ENCODE data around the gene IRAK1BP1. TPM values are rescaled to one million over a fixed set of nuclear protein-coding genes. Genes with fewer than 3 reads are reported as not detected.

Gene IRAK1BP1
- polyA plus RNA-seq, 3 donors: 0.04 to 0.08 (median 0.04) TPM

GRCh38 chr6:78829407-78829806 is 37.9 kb upstream of the IRAK1BP1 start:
- WGBS (ENCODE audit: insufficient coverage): 80% methylated on average over 1 of the region's 3 CpGs
- no peaks in the 10 kb centered on the region for H4K20me1 ChIP-seq (ENCODE audit: insufficient read depth, low read length)
- intact Hi-C loops (cut with micrococcal nuclease): no loop called here
- Mint-ChIP-seq H3K4me1 (no peaks in the 10 kb centered on the region), H3K4me3 (no peak overlapping the region), H3K36me3 (no peaks in the 10 kb centered on the region), H3K27ac (no peak overlapping the region), H3K9me3 (peaks cover 0 to 2% (median 0%) of the 10 kb centered on the region in 7 donors), H3K27me3 (ENCODE audit: low read depth in 3 of 3) (peaks cover 0 to 2% (median 1%) of the 10 kb centered on the region in 3 donors)
- no peak overlapping the region for H3K9ac ChIP-seq (ENCODE audit: insufficient read depth, low read length, poor library complexity, severe bottlenecking)
- H3K27ac ChIP-seq (ENCODE audit: low read depth in 1 of 2, low read length in 2 of 2): no peak overlapping the region
- H3K9me3 ChIP-seq (replicated peaks in 1 of 2; ENCODE audit: control insufficient read depth in 1 of 2, insufficient read depth in 1 of 2, low read length in 2 of 2): no peaks in the 10 kb centered on the region
- no peaks in the 10 kb centered on the region for H3K79me2 ChIP-seq (ENCODE audit: insufficient read depth, low read length)
- no peaks in the 10 kb centered on the region for H3K36me3 ChIP-seq (replicated peaks in 1 of 2; ENCODE audit: control insufficient read depth in 1 of 2, insufficient read depth in 2 of 2, low read length in 2 of 2)
- H3K4me1 ChIP-seq (ENCODE audit: control insufficient read depth in 1 of 2, insufficient read depth in 2 of 2, low read length in 2 of 2): no peaks in the 10 kb centered on the region
- no peak overlapping the region for H3K4me2 ChIP-seq (replicated peaks; ENCODE audit: extremely low read depth, low read length, poor library complexity, severe bottlenecking)
- DNase-seq: no peak
- no peak overlapping the region for H2AFZ ChIP-seq (ENCODE audit: insufficient read depth, low read depth, low read length, poor library complexity, severe bottlenecking)
- no peaks in the 10 kb centered on the region for H3K27me3 ChIP-seq (ENCODE audit: control insufficient read depth in 2 of 2, insufficient read depth in 2 of 2, low read length in 2 of 2)
- H3K4me3 ChIP-seq (replicated peaks in 1 of 3; ENCODE audit: low read depth in 2 of 3, low read length in 3 of 3): no peak overlapping the region
- no peak for TF ChIP-seq CTCF (IDR thresholded peaks at IDR 0.05)

GRCh38 chr6:78830805-78831204 is 36.5 kb upstream of the IRAK1BP1 start:
- Mint-ChIP-seq H3K27me3 (ENCODE audit: low read depth in 3 of 3) (peaks cover 0 to 2% (median 2%) of the 10 kb centered on the region in 3 donors), H3K27ac (no peak overlapping the region)

More at GRCh38 chr6:78830805-78831204, 36.5 kb upstream of the IRAK1BP1 start:
- Histone ChIP-seq H2AFZ (ENCODE audit: insufficient read depth, low read depth, low read length, poor library complexity, severe bottlenecking) (no peak overlapping the region), H3K9ac (ENCODE audit: insufficient read depth, low read length, poor library complexity, severe bottlenecking) (no peak overlapping the region), H3K27me3 (ENCODE audit: control insufficient read depth in 2 of 2, insufficient read depth in 2 of 2, low read length in 2 of 2) (no peaks in the 10 kb centered on the region), H4K20me1 (ENCODE audit: insufficient read depth, low read length) (no peaks in the 10 kb centered on the region), H3K4me2 (replicated peaks; ENCODE audit: extremely low read depth, low read length, poor library complexity, severe bottlenecking) (no peak overlapping the region), H3K9me3 (replicated peaks in 1 of 2; ENCODE audit: control insufficient read depth in 1 of 2, insufficient read depth in 1 of 2, low read length in 2 of 2) (no peaks in the 10 kb centered on the region), H3K4me3 (replicated peaks in 1 of 3; ENCODE audit: low read depth in 2 of 3, low read length in 3 of 3) (no peak overlapping the region), H3K4me1 (ENCODE audit: control insufficient read depth in 1 of 2, insufficient read depth in 2 of 2, low read length in 2 of 2) (no peaks in the 10 kb centered on the region), H3K36me3 (replicated peaks in 1 of 2; ENCODE audit: control insufficient read depth in 1 of 2, insufficient read depth in 2 of 2, low read length in 2 of 2) (no peaks in the 10 kb centered on the region), H3K79me2 (ENCODE audit: insufficient read depth, low read length) (no peaks in the 10 kb centered on the region), H3K27ac (ENCODE audit: low read depth in 1 of 2, low read length in 2 of 2) (no peak overlapping the region)
- intact Hi-C loops (cut with micrococcal nuclease): no loop called here
- no peaks in the 10 kb centered on the region for H3K36me3 Mint-ChIP-seq
- no peak for TF ChIP-seq CTCF (IDR thresholded peaks at IDR 0.05)
- WGBS (ENCODE audit: insufficient coverage): no CpG with 5 or more reads among the region's 2 CpGs
- no peaks in the 10 kb centered on the region for H3K9me3 Mint-ChIP-seq
- no peak overlapping the region for H3K4me3 Mint-ChIP-seq
- H3K4me1 Mint-ChIP-seq: no peaks in the 10 kb centered on the region
- no peak for DNase-seq
